Progenitor cell of endocrine pancreas (in vitro differentiated cells): ENCODE data around the gene TET3. TPM values are rescaled to one million over a fixed set of nuclear protein-coding genes. Genes with fewer than 3 reads are reported as not detected.

Experiments used
- DNase-seq: peaks from one replicate; pipeline ENCODE4 v3.0.0; 2021; ENCODE audit warnings: low spot score; ENCODE audit not compliant: unreplicated experiment
- H3K27ac Mint-ChIP-seq: 2 replicates; pipeline ENCODE4 v1.8.0; 2021; ENCODE audit warnings: mild to moderate bottlenecking, moderate library complexity, mixed read lengths
- H3K27me3 Mint-ChIP-seq: 2 replicates; pipeline ENCODE4 v1.8.0; 2021; ENCODE audit warnings: mixed read lengths
- H3K36me3 Mint-ChIP-seq: 2 replicates; pipeline ENCODE4 v1.8.0; 2022; ENCODE audit warnings: mixed read lengths; ENCODE audit not compliant: insufficient read depth
- H3K4me1 Mint-ChIP-seq: 2 replicates; pipeline ENCODE4 v1.8.0; 2021; ENCODE audit warnings: low read depth, mixed read lengths
- H3K4me3 Mint-ChIP-seq: 2 replicates; pipeline ENCODE4 v1.8.0; 2021; ENCODE audit warnings: low read depth, mild to moderate bottlenecking, moderate library complexity, mixed read lengths
- H3K9me3 Mint-ChIP-seq: 2 replicates; pipeline ENCODE4 v1.8.0; 2021; ENCODE audit warnings: low read depth, mixed read lengths
- CTCF ChIP-seq: fragments of 200-600 bp; sonication (generic); IDR thresholded peaks from one replicate; pipeline ENCODE4 v1.5.0; 2021; ENCODE audit warnings: antibody characterized with exemption, mild to moderate bottlenecking; ENCODE audit not compliant: unreplicated experiment
- total RNA-seq: library from RNA; stranded (reverse); gene quantifications from 2 replicates; pipeline ENCODE4 v1.2.1, GENCODE V29; 2021

The TET3 gene
- total RNA-seq, 1 donor from 2014 or later: 40.7 TPM

- TF ChIP-seq CTCF: no peak
- Mint-ChIP-seq H3K9me3 (peaks cover 7% of the 10 kb centered on the region), H3K27me3 (no peaks in the 10 kb centered on the region), H3K4me1 (no peaks in the 10 kb centered on the region), H3K36me3 (peaks cover 19% of the 10 kb centered on the region), H3K4me3 (no peak overlapping the region), H3K27ac (no peak overlapping the region)
- DNase-seq: no peak
Measured at GRCh38 chr2:73961823-73962615, 22.7 kb upstream of the TET3 start.

GRCh38 chr2:73962798-73963197 lies 21.9 kb upstream of the TET3 start:
- no peaks in the 10 kb centered on the region for H3K4me1 Mint-ChIP-seq
- no peaks in the 10 kb centered on the region for H3K27me3 Mint-ChIP-seq
- peaks cover 18% of the 10 kb centered on the region for H3K36me3 Mint-ChIP-seq
- DNase-seq: no peak
- H3K9me3 Mint-ChIP-seq: peaks cover 7% of the 10 kb centered on the region
- no peak for TF ChIP-seq CTCF
- peak overlapping the region; percentile 67 for H3K27ac Mint-ChIP-seq
- no peak overlapping the region for H3K4me3 Mint-ChIP-seq

GRCh38 chr2:73963385-73964120 lies 21.2 kb upstream of the TET3 start:
- Mint-ChIP-seq H3K4me1 (no peaks in the 10 kb centered on the region), H3K27me3 (peaks cover 2% of the 10 kb centered on the region), H3K9me3 (peaks cover 7% of the 10 kb centered on the region), H3K27ac (no peak overlapping the region), H3K4me3 (no peak overlapping the region), H3K36me3 (peaks cover 11% of the 10 kb centered on the region)
- DNase-seq: no peak
- TF ChIP-seq CTCF: no peak

- Mint-ChIP-seq H3K4me3 (no peak overlapping the region), H3K27ac (no peak overlapping the region)
Measured at GRCh38 chr2:73964223-73964622, 20.5 kb upstream of the TET3 start.

More at GRCh38 chr2:73964223-73964622, 20.5 kb upstream of the TET3 start:
- Mint-ChIP-seq H3K9me3 (peaks cover 7% of the 10 kb centered on the region), H3K36me3 (peaks cover 11% of the 10 kb centered on the region), H3K4me1 (no peaks in the 10 kb centered on the region), H3K27me3 (peaks cover 6% of the 10 kb centered on the region)
- no peak for DNase-seq
- no peak for TF ChIP-seq CTCF
